Adipose tissue (tissue), 3 donors: Measurements from ENCODE around the gene CMYA5. TPM values are rescaled to one million over a fixed set of nuclear protein-coding genes. Genes with fewer than 3 reads are reported as not detected.
"Not testable (repeated sequence)": the region's sequence is repeated elsewhere in the genome, so short reads cannot be mapped to it uniquely, and the experiment has no call there.

ENCODE experiments used
- H3K27ac ChIP-seq: one replicate; pipeline ENCODE4 v1.5.1; 2013; ENCODE audit warnings: low read depth, low read length
- WGBS, 3 donors: extraction: QIAGEN DNeasy Blood & Tissue Kit; methylation state at CpG; one replicate each; pipeline ENCODE4 v1.1.7; 2013; 5-methylcytosine and 5-hydroxymethylcytosine counted together
- polyA plus RNA-seq, 3 donors: library from polyadenylated mRNA; stranded (reverse); fragments of 200-250 nt; gene quantifications; one replicate each; pipeline ENCODE4 v1.2.3, GENCODE V29; 2013
- donor health status: healthy with polysubstance abuse.
- donor health status: Bipolar disorder and iron deficiency.
- donor health status: healthy.

Gene CMYA5
- 1 to 10 TPM in 1 of 3 donors, under 1 TPM in 2; 0.53 to 1.8 (median 0.61) TPM for polyA plus RNA-seq

GRCh38 chr5:79689541-79690466 is at the start of gene CMYA5:
TSS of gene CMYA5 (plus strand) at chr5:79689836. CDS start at chr5:79689908, 72 bp downstream.
- 20 to 42% (median 39%) methylated on average over 63 to 74 of the region's 74 CpGs for WGBS, 3 donors
- H3K27ac ChIP-seq, result no peak within 1 kb of the TSS

GRCh38 chr5:79640571-79641055 is 49.0 kb upstream of the CMYA5 start:
- H3K27ac ChIP-seq, result no peak overlapping the region
- WGBS, 3 donors, result 69 to 80% (median 80%) methylated on average over 4 of the region's 4 CpGs

DNA sequence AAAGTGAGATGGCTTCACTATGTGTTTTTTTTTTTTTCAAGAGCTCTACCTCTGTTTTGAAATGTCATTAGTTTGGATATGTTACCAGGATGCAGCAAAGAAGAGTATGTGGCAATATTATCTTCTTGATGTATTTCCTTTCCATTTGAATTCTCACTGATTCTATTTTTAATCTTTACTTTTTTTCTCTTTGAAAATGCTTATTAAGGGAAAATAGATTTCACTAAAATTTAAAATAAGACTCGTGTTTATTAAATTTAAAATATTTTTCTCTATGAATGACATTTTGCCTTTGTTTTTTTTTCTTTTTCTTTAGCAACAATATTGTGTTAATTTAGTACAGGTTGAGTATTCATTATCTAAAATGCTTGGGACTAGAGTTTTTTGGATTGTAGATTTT is 48.2 kb upstream of the CMYA5 start:
- no peak overlapping the region for H3K27ac ChIP-seq
- WGBS, 3 donors, result 87 to 96% (median 89%) methylated on average over 1 of the region's 1 CpG

DNA sequence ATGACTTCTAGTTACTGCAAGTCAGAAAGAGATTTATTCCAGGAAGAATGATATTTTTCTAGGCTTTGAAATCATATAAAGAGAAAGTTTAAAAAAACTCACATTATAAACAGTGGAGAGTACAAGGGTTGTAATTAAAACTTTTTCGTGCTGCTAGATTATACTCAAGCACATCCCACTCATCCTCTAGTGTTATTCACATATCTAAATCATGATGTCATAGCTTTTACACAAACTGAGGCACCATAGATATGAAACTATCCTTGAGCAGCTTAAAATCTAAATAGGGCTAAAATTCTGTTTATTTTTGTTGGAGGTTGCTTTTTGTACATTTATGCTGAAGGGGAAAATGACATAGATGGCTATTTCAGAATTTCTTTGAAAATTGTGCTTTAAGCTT is 47.4 kb upstream of the CMYA5 start:
- WGBS, 3 donors, result 61 to 89% (median 78%) methylated on average over 1 of the region's 1 CpG
- no peak overlapping the region for H3K27ac ChIP-seq

GRCh38 chr5:79653843-79654242 is 35.8 kb upstream of the CMYA5 start:
- no peak overlapping the region for H3K27ac ChIP-seq
- 84 to 99% (median 97%) methylated on average over 6 of the region's 6 CpGs for WGBS, 3 donors

DNA sequence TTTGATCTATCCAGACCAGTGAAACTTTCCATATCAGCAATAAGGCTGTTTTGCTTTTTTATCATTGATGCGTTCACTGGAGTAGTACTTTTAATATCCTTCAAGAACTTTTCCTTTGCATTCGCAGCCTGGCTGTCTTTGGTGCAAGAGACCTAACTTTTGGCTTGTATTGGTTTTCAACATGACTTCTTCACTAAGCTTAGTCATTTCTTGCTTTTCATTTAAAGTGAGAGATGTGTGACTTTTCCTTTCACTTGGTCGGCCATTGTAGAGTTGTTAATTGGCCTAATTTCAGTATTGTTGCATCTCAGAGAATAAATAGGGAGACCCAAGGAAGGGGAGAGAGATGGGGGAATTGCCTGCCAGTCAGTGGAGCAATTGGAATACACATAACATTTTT is 26.4 kb upstream of the CMYA5 start:
- 94 to 98% (median 94%) methylated on average over 3 of the region's 3 CpGs for WGBS, 3 donors
- no peak overlapping the region for H3K27ac ChIP-seq

DNA sequence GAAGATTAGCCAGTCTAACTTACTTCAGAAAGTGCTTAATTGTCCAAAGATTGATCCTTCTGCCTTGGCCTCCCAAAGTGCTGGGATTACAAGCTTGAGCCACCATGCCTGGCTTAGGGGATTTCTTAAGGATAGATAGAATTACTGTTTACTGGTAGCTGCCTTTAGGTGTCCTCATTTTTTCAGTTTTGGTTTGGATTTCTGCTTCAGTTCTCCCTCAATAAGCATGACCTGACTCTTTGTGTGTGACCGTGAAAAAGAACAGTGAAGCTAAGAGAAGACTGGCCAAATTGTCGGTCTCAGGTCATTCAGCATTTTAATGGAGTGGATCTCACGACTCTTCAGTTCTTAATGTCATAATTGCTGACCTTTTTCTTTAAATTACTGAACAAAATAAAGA is 22.9 kb upstream of the CMYA5 start:
- 89 to 95% (median 90%) methylated on average over 3 of the region's 3 CpGs for WGBS, 3 donors
- H3K27ac ChIP-seq, result no peak overlapping the region

DNA sequence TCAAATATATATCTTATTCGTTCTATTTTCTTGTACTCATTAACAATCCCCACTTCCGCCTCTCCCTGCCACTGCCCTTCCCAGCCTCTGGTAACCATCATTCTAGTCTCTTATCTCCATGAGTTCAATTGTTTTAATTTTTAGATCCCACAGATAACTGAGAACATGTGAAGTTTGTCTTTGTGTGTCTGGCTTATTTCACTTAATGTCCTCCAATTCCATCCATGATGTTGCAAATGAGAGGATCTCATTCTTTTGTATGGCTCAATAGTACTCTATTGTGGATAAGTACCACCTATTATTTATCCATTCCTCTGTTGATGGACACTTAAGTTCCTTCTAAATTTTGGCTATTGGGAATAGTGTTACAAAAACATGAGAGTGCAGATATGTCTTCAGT is 17.2 kb upstream of the CMYA5 start:
- H3K27ac ChIP-seq, result no peak overlapping the region
- WGBS, 3 donors, result 89 to 97% (median 96%) methylated on average over 2 of the region's 2 CpGs

- not testable (repeated sequence) for H3K27ac ChIP-seq
- 89 to 92% (median 92%) methylated on average over 6 of the region's 6 CpGs for WGBS, 3 donors
Measured at GRCh38 chr5:79676354-79676753, 13.3 kb upstream of the CMYA5 start.

GRCh38 chr5:79682102-79682501 is 7.5 kb upstream of the CMYA5 start:
- H3K27ac ChIP-seq, result not testable (repeated sequence)
- 89 to 91% (median 90%) methylated on average over 3 of the region's 3 CpGs for WGBS, 3 donors

DNA sequence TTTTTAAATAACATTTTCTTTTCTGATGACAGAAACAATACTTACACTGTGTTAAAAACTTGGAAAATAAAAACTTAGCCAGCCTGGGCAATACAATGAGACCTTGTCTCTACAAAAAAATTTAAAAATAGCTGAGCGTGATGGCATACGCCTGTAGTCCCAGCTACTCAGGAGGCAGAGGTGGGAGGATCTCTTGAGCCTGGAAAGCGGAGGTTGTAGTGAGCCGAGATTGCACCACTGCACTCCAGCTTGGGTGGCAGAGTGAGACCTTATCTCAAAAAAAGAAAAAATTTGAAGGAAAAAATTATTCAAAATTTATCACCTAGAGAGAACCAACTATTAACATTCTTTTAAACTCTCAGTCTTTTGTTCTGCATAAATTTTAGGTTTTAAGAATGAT is 4.9 kb upstream of the CMYA5 start:
- 97 to 99% (median 99%) methylated on average over 4 of the region's 4 CpGs for WGBS, 3 donors

DNA sequence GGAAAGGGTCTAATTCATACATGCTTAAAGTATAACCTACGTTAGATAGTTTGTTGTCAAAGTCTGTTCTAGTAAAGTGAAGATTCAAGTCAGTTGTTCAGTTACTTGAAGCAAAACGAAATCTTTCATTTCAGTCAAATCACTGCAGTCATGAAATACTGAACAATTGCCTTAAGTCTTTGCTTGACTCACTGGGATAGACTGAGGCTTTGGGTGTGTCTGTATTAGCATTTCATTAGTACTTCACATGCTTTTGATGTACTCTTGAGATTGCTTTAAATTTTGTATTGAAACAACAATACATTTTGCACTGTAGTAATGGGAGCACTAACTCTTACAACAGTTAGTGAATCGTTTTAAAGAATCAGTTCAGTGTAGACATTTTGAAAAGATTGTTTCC is 4.0 kb upstream of the CMYA5 start:
- 74 to 83% (median 74%) methylated on average over 3 of the region's 3 CpGs for WGBS, 3 donors
- H3K27ac ChIP-seq, result no peak overlapping the region

More for the DNA sequence above, 4.9 kb upstream of the CMYA5 start:
- H3K27ac ChIP-seq, result no peak overlapping the region

DNA sequence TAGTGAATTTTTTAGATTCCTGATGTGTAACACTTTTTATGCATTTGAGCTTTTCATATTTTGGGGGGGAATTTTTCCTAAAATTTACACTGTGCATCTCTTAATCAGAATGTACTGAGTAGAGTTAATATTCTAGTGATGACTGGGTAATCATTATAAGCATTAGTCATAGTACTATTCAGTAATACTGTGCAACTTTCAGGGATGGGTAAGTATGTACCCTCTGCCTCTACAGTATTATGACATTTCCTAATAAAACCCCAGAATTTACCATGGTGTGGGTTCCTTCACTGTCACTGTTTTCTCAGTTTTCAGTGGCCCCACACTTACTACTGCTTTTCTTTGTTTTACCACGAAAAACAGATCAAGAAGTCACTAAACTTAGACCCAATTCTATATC is 2.8 kb upstream of the CMYA5 start:
- 89 to 92% (median 92%) methylated on average over 1 of the region's 1 CpG for WGBS, 3 donors
- H3K27ac ChIP-seq, result no peak overlapping the region

DNA sequence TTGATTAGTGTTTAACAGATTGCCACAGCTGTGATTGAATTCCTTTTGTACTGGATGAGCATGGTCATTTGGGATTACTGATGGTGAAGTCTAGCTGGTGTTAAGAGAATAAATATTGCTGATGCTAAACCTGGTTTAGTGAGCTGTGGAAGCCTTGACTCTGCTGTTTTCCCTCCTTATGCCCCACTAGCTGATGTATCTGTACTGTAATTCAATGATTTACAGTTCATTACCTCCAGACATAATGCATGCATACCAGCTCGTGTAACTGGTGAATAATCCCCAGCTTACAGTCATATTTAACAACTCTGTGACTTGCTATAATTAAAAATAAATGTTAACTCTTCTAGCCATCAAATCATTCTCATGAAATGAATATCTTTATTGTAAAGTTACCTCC is 1.7 kb upstream of the CMYA5 start:
- no peak overlapping the region for H3K27ac ChIP-seq
- WGBS, 3 donors, result 77 to 100% (median 85%) methylated on average over 1 of the region's 1 CpG

DNA sequence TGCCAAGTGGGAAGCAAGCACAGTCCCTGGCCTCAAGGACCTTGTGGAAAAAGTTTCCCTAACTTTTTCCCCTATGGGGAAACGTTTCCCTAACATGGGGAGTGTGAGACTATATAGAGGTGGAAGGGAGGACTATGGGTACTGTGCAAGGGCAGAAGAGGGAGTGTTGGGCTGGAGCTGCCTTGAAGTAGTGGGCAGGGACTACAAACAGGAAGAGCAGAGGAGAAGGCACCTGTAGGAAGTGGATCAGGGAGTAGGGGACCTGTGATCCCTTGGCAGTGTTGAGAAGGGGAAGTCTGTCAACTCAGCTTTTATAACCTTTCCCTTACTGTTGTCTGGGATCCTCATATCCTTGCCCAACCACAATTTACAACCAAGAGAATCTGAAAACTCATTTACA is 1.4 kb downstream of the CMYA5 start:
- WGBS, 3 donors, result 53 to 85% (median 75%) methylated on average over 1 of the region's 1 CpG
- no peak overlapping the region for H3K27ac ChIP-seq

GRCh38 chr5:79692596-79692995 is 3.0 kb downstream of the CMYA5 start:
- no peak overlapping the region for H3K27ac ChIP-seq
- 85 to 100% (median 99%) methylated on average over 1 of the region's 1 CpG for WGBS, 3 donors

- no peak overlapping the region for H3K27ac ChIP-seq
- WGBS, 3 donors, result 70 to 91% (median 86%) methylated on average over 1 of the region's 1 CpG
Measured at GRCh38 chr5:79694183-79694582, 4.5 kb downstream of the CMYA5 start.

DNA sequence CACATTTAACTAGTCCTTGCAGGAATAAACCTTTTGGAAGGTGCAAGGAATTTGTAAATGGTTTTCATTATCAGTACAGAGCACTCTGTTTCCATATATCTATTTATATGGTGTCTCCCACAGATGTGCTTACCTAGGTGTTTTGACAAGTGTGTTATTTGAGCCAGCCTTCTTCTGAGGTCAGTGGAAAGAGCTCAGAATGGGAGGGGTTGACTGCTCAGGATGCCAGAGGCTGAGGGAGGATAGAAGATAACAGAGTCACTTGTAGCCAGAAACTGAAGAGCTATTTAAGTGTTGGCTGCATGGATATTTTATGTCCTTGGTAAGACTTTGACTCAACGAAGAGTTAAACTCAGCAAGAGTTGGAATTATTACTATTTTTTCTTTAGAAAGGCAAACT is 5.0 kb downstream of the CMYA5 start:
- H3K27ac ChIP-seq, result no peak overlapping the region
- 58 to 73% (median 64%) methylated on average over 1 of the region's 1 CpG for WGBS, 3 donors

DNA sequence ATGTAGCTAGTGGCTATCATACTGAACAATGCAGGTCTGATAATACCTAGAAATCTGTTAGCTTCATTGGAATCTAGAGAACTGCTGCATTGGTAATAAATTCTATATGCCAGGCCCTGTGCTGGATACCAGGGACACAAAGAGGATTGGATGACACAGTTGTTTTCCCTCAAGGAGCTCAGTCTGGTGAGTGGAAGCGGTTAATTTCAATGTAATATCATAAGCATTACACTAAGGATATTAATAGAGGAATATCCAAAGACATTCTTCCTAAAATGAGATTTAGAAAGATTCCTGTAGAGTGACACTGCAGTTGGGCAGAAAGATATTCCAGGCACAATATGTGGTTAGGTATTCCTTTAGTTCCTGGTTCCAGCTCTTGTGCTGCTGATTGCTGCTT is 5.9 kb downstream of the CMYA5 start:
- 97 to 100% (median 100%) methylated on average over 1 of the region's 1 CpG for WGBS, 3 donors
- no peak overlapping the region for H3K27ac ChIP-seq
